ENCODE results near the gene SLC35F5. TPM values are rescaled to one million over a fixed set of nuclear protein-coding genes. Genes with fewer than 3 reads are reported as not detected.
A peak's percentile ranks its signal among the peaks of the same experiment; 100 is the strongest.
"Not testable (repeated sequence)": the region's sequence is repeated elsewhere in the genome, so short reads cannot be mapped to it uniquely, and the experiment has no call there.

The SLC35F5 gene
- polyA plus RNA-seq, 4 donors, result 12.7 to 86.0 (median 19.7) TPM

DNA sequence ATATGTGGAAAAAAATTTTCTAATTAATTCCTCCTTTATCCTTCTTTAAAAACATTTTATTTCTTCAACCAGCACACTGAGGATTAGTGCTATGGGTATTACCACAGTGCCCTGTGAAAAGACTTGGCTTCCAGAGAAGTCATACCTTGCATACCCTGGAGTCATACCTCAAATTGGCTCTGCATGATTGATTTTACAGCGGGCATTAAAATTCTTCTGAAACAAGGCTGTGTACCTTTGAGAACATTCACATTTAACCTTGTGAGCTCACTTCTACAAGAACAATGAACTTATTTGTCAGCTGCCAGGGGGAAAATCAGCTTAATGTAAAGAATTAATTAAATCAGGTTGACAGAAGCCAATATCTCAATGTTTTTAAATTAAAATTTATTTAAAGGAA, 44.6 kb downstream of the SLC35F5 start:
- Histone ChIP-seq H3K9me3 (ENCODE audit: control insufficient read depth in 2 of 2, insufficient read depth in 1 of 2, low read depth in 1 of 2, low read length in 1 of 2) (no peaks in the 10 kb centered on the region), H3K27me3 (ENCODE audit: control insufficient read depth in 3 of 3, insufficient read depth in 3 of 3, low read length in 3 of 3) (no peaks in the 10 kb centered on the region), H3K4me1 (ENCODE audit: control insufficient read depth in 3 of 3, insufficient read depth in 2 of 3, low read depth in 1 of 3, low read length in 2 of 3) (no peaks in the 10 kb centered on the region), H3K36me3 (ENCODE audit: control insufficient read depth in 3 of 3, insufficient read depth in 2 of 3, low read depth in 1 of 3, low read length in 3 of 3) (peaks cover 2 to 10% (median 8%) of the 10 kb centered on the region in 3 donors), H3K27ac (ENCODE audit: low read depth in 1 of 3, low read length in 2 of 3) (no peak overlapping the region), H3K4me3 (ENCODE audit: low read depth in 1 of 3, low read length in 3 of 3) (no peak overlapping the region)
- no peak for FAIRE-seq
- 91 to 99% (median 97%) methylated on average over 1 of the region's 1 CpG for WGBS, 3 donors
- DNase-seq, result no peak

DNA sequence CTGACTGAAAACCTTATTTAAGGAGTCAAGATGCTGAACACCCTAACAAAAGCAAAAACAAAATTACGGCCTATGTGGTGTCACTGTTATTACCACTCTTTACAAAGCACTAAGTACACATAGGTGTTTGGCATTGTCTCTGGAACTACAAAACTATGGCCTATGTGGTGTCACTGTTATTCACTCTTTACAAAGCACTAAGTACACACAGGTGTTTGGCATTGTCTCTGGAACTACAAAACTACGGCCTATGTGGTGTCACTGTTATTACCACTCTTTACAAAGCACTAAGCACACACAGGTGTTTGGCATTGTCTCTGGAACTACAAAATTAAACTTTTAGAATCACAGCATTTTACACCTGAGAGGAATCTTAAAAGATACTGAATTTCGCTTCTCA, 47.4 kb downstream of the SLC35F5 start:
- FAIRE-seq, result no peak
- no peak overlapping the region for H3K27ac ChIP-seq (ENCODE audit: low read depth in 1 of 3, low read length in 2 of 3)
- no peak for DNase-seq
- WGBS, 3 donors, result 69 to 90% (median 82%) methylated on average over 3 of the region's 3 CpGs
- no peak overlapping the region for H3K4me3 ChIP-seq (ENCODE audit: low read depth in 1 of 3, low read length in 3 of 3)
- peaks cover 0 to 19% (median 4%) of the 10 kb centered on the region in 3 donors for H3K36me3 ChIP-seq (ENCODE audit: control insufficient read depth in 3 of 3, insufficient read depth in 2 of 3, low read depth in 1 of 3, low read length in 3 of 3)
- H3K27me3 ChIP-seq (ENCODE audit: control insufficient read depth in 3 of 3, insufficient read depth in 3 of 3, low read length in 3 of 3), result no peaks in the 10 kb centered on the region
- no peaks in the 10 kb centered on the region for H3K4me1 ChIP-seq (ENCODE audit: control insufficient read depth in 3 of 3, insufficient read depth in 2 of 3, low read depth in 1 of 3, low read length in 2 of 3)
- no peaks in the 10 kb centered on the region for H3K9me3 ChIP-seq (ENCODE audit: control insufficient read depth in 2 of 2, insufficient read depth in 1 of 2, low read depth in 1 of 2, low read length in 1 of 2)

DNA sequence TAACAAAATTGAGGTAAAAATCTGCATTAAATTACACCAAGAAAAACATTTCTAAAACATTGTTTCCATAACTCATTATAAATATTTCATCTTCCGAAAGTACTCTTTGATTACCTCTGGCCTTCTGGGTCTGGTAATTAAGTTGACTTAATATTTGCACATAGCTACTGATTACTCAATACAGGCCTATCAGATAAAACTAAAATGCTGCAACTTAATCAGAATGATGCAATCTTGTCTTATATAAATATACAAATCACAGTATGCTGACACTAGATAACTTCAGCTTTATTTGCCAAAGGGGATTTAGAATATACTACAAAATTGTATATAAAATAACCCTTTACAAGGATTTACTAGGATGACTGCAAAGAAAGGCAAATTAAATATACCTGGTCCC, 49.3 kb downstream of the SLC35F5 start:
- WGBS, 3 donors, result 8 to 35% (median 27%) methylated on average over 1 of the region's 1 CpG
- no peak for FAIRE-seq

DNA sequence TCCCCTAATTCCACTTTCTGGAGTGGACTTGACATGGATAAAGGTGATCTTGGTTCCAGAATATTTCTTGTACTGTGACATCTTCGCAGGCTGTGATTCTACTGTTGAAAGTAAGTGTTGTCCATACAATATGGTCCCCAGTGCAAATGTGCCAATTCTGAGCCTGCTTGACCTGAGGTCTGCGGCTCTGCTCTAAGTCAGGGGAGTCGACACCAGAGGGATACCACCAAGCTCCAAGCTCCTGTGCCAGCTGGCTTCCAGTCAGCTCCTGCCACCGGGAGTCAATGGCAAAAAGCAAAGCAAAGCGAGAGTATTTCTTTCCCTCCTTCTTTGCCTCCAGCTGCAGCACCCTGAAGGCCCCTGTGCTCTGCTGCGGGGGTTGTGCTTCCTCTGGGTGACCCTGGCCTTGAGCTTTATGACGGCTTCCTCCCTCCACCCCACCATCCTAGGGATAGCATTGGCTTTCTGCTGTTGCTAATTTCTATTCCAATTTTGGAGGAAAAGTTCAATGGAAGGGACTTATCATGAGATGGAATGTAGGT, 50.4 kb downstream of the SLC35F5 start:
- peaks cover 0 to 9% (median 0%) of the 10 kb centered on the region in 3 donors for H3K4me1 ChIP-seq (ENCODE audit: control insufficient read depth in 3 of 3, insufficient read depth in 2 of 3, low read depth in 1 of 3, low read length in 2 of 3)

More for the DNA sequence above, 49.3 kb downstream of the SLC35F5 start:
- DNase-seq, result peak in 1 of 2 donors; percentile 48
- Histone ChIP-seq H3K27ac (ENCODE audit: low read depth in 1 of 3, low read length in 2 of 3) (no peak overlapping the region), H3K4me1 (ENCODE audit: control insufficient read depth in 3 of 3, insufficient read depth in 2 of 3, low read depth in 1 of 3, low read length in 2 of 3) (peaks cover 0 to 9% (median 0%) of the 10 kb centered on the region in 3 donors), H3K36me3 (ENCODE audit: control insufficient read depth in 3 of 3, insufficient read depth in 2 of 3, low read depth in 1 of 3, low read length in 3 of 3) (peaks cover 0 to 16% (median 0%) of the 10 kb centered on the region in 3 donors), H3K9me3 (ENCODE audit: control insufficient read depth in 2 of 2, insufficient read depth in 1 of 2, low read depth in 1 of 2, low read length in 1 of 2) (no peaks in the 10 kb centered on the region), H3K4me3 (ENCODE audit: low read depth in 1 of 3, low read length in 3 of 3) (no peak overlapping the region), H3K27me3 (ENCODE audit: control insufficient read depth in 3 of 3, insufficient read depth in 3 of 3, low read length in 3 of 3) (no peaks in the 10 kb centered on the region)

DNA sequence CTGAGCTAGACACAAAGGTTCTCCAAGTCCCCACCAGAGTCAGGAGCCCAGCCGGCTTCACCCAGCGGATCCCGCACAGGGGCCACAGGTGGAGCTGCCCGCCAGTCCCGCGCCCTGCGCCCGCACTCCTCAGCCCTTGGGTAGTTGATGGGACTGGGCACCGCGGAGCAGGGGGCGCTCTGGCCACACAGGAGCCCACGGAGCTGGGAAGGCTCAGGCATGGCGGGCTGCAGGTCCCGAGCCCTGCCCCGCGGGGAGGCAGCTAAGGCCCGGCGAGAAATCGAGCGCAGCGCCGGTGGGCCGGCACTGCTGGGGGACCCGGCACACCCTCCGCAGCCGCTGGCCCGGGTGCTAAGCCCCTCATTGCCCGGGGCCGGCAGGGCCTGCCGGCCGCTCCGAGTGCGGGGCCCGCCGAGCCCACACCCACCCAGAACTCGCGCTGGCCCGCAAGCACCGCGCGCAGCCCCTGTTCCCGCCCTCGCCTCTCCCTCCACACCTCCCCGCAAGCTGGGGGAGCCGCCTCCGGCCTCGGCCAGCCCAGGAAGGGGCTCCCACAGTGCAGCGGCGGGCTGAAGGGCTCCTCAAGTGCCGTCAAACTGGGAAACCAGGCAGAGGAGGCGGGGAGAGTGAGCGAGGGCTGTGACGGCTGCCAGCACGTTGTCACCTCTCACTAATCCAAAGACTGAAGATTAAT, 52.0 kb downstream of the SLC35F5 start:
- H3K27ac ChIP-seq (ENCODE audit: low read depth in 1 of 3, low read length in 2 of 3); H3K4me3 ChIP-seq (ENCODE audit: low read depth in 1 of 3, low read length in 3 of 3); FAIRE-seq; H3K27me3 ChIP-seq (ENCODE audit: control insufficient read depth in 3 of 3, insufficient read depth in 3 of 3, low read length in 3 of 3); H3K4me1 ChIP-seq (ENCODE audit: control insufficient read depth in 3 of 3, insufficient read depth in 2 of 3, low read depth in 1 of 3, low read length in 2 of 3); DNase-seq; H3K9me3 ChIP-seq (ENCODE audit: control insufficient read depth in 2 of 2, insufficient read depth in 1 of 2, low read depth in 1 of 2, low read length in 1 of 2): not testable (repeated sequence)
- WGBS, 3 donors, result 91 to 97% (median 96%) methylated on average over 27 to 54 of the region's 54 CpGs
- peaks cover 0 to 11% (median 0%) of the 10 kb centered on the region in 3 donors for H3K36me3 ChIP-seq (ENCODE audit: control insufficient read depth in 3 of 3, insufficient read depth in 2 of 3, low read depth in 1 of 3, low read length in 3 of 3)

More for the DNA sequence above, 50.4 kb downstream of the SLC35F5 start:
- Histone ChIP-seq H3K9me3 (ENCODE audit: control insufficient read depth in 2 of 2, insufficient read depth in 1 of 2, low read depth in 1 of 2, low read length in 1 of 2) (no peaks in the 10 kb centered on the region), H3K36me3 (ENCODE audit: control insufficient read depth in 3 of 3, insufficient read depth in 2 of 3, low read depth in 1 of 3, low read length in 3 of 3) (peaks cover 0 to 16% (median 0%) of the 10 kb centered on the region in 3 donors), H3K27me3 (ENCODE audit: control insufficient read depth in 3 of 3, insufficient read depth in 3 of 3, low read length in 3 of 3) (no peaks in the 10 kb centered on the region), H3K4me3 (ENCODE audit: low read depth in 1 of 3, low read length in 3 of 3) (no peak overlapping the region), H3K27ac (ENCODE audit: low read depth in 1 of 3, low read length in 2 of 3) (no peak overlapping the region)
- DNase-seq (no peak), FAIRE-seq (no peak)
- WGBS, 3 donors, result 72 to 80% (median 75%) methylated on average over 7 of the region's 7 CpGs

DNA sequence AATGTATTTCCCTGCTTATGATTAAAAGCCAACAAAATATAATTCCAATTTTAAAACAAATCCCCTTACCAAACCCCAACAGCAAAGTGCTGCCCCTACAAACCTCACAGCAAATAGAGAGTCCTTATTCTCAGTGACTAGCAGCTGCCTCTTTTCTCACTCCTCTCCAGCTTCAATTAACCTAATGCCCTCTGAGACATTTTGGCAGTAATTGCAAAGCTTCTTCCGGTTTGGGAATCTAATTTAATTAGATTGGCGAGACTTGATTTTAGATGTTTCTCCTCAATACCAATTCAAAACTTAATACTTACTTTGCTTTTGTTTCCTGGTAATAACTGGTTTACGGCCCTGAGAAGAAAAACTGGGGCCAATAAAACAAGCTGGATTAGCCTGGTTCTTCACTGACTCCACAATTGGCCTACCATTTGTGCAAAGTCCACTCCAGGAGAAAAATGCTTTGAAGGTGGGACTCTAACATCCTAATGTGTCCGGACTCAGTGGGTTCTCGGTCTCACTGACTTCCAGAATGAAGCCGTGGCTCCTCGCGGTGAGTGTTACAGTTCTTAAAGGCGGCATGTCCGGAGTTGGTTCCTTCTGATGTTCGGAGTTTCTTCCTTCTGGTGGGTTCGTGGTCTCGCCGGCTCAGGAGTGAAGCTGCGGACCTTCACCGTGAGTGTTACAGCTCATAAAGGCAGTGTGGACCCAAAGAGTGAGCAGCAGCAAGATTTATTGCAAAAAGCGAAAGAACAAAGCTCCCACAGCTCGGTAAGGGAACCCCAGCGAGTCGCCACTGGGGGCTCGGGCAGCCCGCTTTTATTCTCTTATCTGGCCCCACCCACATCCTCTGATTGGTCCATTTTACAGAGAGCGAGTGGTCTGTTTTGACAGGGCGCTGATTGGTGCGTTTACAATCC, 52.8 kb downstream of the SLC35F5 start:
- Histone ChIP-seq H3K36me3 (ENCODE audit: control insufficient read depth in 3 of 3, insufficient read depth in 2 of 3, low read depth in 1 of 3, low read length in 3 of 3) (peaks cover 0 to 9% (median 0%) of the 10 kb centered on the region in 3 donors), H3K27ac (ENCODE audit: low read depth in 1 of 3, low read length in 2 of 3) (peak overlapping the region in 1 of 3 donors; percentile 68), H3K4me1 (ENCODE audit: control insufficient read depth in 3 of 3, insufficient read depth in 2 of 3, low read depth in 1 of 3, low read length in 2 of 3) (peaks cover 0 to 9% (median 0%) of the 10 kb centered on the region in 3 donors), H3K27me3 (ENCODE audit: control insufficient read depth in 3 of 3, insufficient read depth in 3 of 3, low read length in 3 of 3) (no peaks in the 10 kb centered on the region), H3K9me3 (ENCODE audit: control insufficient read depth in 2 of 2, insufficient read depth in 1 of 2, low read depth in 1 of 2, low read length in 1 of 2) (no peaks in the 10 kb centered on the region), H3K4me3 (ENCODE audit: low read depth in 1 of 3, low read length in 3 of 3) (peak overlapping the region in 1 of 3 donors; percentile 2)
- 77 to 85% (median 79%) methylated on average over 25 of the region's 25 CpGs for WGBS, 3 donors
- DNase-seq, result peak; percentile 77 to 85
- FAIRE-seq, result no peak

DNA sequence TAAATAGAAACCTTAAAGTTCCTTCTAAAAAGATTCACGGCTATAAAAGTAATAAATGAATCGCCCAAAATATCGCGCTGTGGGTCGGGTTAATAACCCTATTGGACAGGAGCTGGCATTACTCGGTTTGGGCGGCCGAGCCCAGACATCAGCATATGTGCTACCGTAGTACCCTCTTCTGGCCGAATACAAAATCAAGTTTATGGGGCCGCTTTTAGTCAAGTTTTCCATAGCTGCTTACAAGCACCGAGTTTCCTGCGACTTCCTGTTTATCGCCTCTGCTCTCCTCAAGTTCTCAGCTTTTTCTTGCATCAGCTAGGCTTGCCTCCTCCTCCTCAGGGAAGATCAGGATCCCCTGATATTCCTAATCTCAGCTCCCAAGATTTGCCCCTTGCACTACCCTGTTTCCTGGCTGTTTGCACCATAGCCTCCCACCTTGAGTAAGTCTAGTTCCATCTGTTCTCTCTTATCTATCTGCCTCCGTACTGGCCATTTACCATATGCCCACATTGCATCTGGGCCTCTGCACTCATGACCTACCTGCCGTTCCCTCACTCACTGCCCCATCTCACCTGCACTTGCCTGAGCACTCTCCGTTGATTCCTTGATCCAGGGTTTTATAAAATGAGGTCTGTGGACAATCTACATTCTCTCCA, 56.1 kb downstream of the SLC35F5 start:
- H3K9me3 ChIP-seq (ENCODE audit: control insufficient read depth in 2 of 2, insufficient read depth in 1 of 2, low read depth in 1 of 2, low read length in 1 of 2), result no peaks in the 10 kb centered on the region
- WGBS, 3 donors, result 47 to 76% (median 59%) methylated on average over 17 of the region's 17 CpGs

More for the DNA sequence above, 56.1 kb downstream of the SLC35F5 start:
- Histone ChIP-seq H3K4me3 (ENCODE audit: low read depth in 1 of 3, low read length in 3 of 3) (no peak overlapping the region), H3K4me1 (ENCODE audit: control insufficient read depth in 3 of 3, insufficient read depth in 2 of 3, low read depth in 1 of 3, low read length in 2 of 3) (peaks cover 0 to 9% (median 0%) of the 10 kb centered on the region in 3 donors), H3K27ac (ENCODE audit: low read depth in 1 of 3, low read length in 2 of 3) (no peak overlapping the region), H3K36me3 (ENCODE audit: control insufficient read depth in 3 of 3, insufficient read depth in 2 of 3, low read depth in 1 of 3, low read length in 3 of 3) (peaks cover 0 to 6% (median 0%) of the 10 kb centered on the region in 3 donors), H3K27me3 (ENCODE audit: control insufficient read depth in 3 of 3, insufficient read depth in 3 of 3, low read length in 3 of 3) (no peaks in the 10 kb centered on the region)
- DNase-seq (peak in 1 of 2 donors; percentile 18), FAIRE-seq (no peak)
